ENCODE data around the gene IQUB. TPM values are rescaled to one million over a fixed set of nuclear protein-coding genes. Genes with fewer than 3 reads are reported as not detected.
"Not testable (repeated sequence)": the region's sequence is repeated elsewhere in the genome, so short reads cannot be mapped to it uniquely, and the experiment has no call there.

The IQUB gene
- total RNA-seq, 1 experiment from 2014 or later: 0.08 TPM

GRCh38 chr7:123415625-123416024 is 118.8 kb downstream of the IQUB start:
- no peak for DNase-seq (ENCODE audit: low spot score)

GRCh38 chr7:123410273-123410904 is 124.0 kb downstream of the IQUB start:
- peak; percentile 95 for DNase-seq (ENCODE audit: low spot score)

- not testable (repeated sequence) for DNase-seq (ENCODE audit: low spot score)
These were observed 126.4 kb downstream of the IQUB start for GRCh38 chr7:123407951-123408350.

Other genes starting within 250 kb of the IQUB start
- gene NDUFA5, start 23.2 kb upstream of the IQUB start, total RNA-seq (2014; rRNA removed; shearing (Covaris generic)): 78.9 and 108 TPM in 2 replicates
- not detected in 2 replicates for gene ASB15, start 67.2 kb upstream of the IQUB start, total RNA-seq (2014; rRNA removed; shearing (Covaris generic))
- gene LMOD2, start 121.3 kb upstream of the IQUB start, total RNA-seq (2014; rRNA removed; shearing (Covaris generic)): not detected in 2 replicates
- gene WASL, start 214.4 kb upstream of the IQUB start, total RNA-seq (2014; rRNA removed; shearing (Covaris generic)): 7.9 and 12.8 TPM in 2 replicates

Measured in H4 (cell line).